BLaER1 treated with 17β-estradiol and CSF1 and Interleukin-3, amounts not matched to agents 10 nM and 100 nM (cell line): ENCODE data around the gene CLSTN1.
A peak's percentile ranks its signal among the peaks of the same experiment; 100 is the strongest.
"Not testable (repeated sequence)": the region's sequence is repeated elsewhere in the genome, so short reads cannot be mapped to it uniquely, and the experiment has no call there.

ENCODE experiments used
- H3K27ac ChIP-seq, 11 experiments: shearing (Covaris generic); formaldehyde crosslinking; 2 replicates each; pipeline ENCODE4 v1.8.1; 2022
- H3K27me3 ChIP-seq, 11 experiments: shearing (Covaris generic); formaldehyde crosslinking; 2 replicates each; pipeline ENCODE4 v1.8.1; 2022
- H3K36me3 ChIP-seq, 11 experiments: shearing (Covaris generic); formaldehyde crosslinking; 2 replicates each; pipeline ENCODE4 v1.8.1; 2022
- H3K4me1 ChIP-seq, 10 experiments: shearing (Covaris generic); formaldehyde crosslinking; 2 replicates each; pipeline ENCODE4 v1.8.1; 2022
- H3K4me2 ChIP-seq, 11 experiments: shearing (Covaris generic); formaldehyde crosslinking; 2 replicates each; pipeline ENCODE4 v1.8.1; 2022
- H3K4me3 ChIP-seq, 10 experiments: shearing (Covaris generic); formaldehyde crosslinking; 2 replicates each; pipeline ENCODE4 v1.8.1; 2022
- H3K9ac ChIP-seq, 11 experiments: shearing (Covaris generic); formaldehyde crosslinking; 2 replicates each; pipeline ENCODE4 v1.8.1; 2022
- H3K9me3 ChIP-seq, 11 experiments: shearing (Covaris generic); formaldehyde crosslinking; replicated peaks in 1 of 11; 2 replicates each; pipeline ENCODE4 v1.8.1; 2022
- H4K20me1 ChIP-seq, 11 experiments: shearing (Covaris generic); formaldehyde crosslinking; 2 replicates each; pipeline ENCODE4 v1.8.1; 2022
- Cebpa-rat ChIP-seq, 11 experiments: shearing (Covaris generic); IDR thresholded peaks; 2 replicates each; pipeline ENCODE4 v1.8.1; 2022

CLSTN1 gene

DNA sequence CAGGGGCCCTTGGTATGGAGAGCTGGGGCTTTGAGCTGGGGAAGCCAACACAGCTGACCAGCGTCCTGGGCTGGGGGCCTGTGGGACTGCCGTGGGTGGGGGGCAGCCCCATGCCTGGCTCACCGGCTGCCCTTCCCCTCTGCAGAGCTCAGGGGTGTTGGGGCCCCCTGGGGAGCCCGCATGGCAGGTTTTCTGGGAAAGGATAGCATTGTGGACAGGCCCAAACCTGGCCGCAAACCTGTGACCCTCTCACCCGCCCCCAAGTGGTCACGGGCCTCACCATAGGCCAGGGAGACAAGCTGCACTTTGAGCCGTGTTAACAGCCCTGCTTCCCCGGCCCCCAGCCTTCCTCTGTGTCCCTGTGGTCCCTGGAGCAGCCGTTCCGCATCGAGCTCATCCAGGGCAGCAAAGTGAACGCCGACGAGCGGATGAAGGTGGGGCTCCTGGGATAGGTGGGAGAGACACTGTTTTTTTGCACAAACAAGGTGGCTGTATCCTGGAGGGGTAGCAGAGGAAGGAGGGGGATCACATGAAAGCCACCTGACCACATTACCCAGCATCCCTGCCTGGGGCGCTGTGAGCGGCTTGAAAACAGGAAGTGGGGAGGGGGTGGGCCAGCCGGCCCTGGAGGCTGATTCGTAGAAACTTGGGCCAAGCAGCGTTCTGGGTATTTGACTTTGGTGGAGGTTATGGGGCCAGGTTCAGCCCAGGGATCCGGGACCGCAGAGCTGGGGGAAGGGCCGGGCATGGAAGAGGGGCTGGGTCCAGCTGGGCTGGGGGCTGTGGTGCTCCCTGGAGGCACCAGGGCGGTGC lies 106.4 kb downstream of the CLSTN1 start:
- peak overlapping the region; percentile 55 to 75 (median 70); a peak in 21 of 22 replicates for H3K9ac ChIP-seq

GRCh38 chr1:9716404-9717192 lies 107.2 kb downstream of the CLSTN1 start:
- peak overlapping the region; percentile 7 to 58 (median 39); a peak in 17 of 20 replicates for H3K4me3 ChIP-seq
- peak overlapping the region; percentile 52 to 83 (median 76); a peak in 21 of 22 replicates for H3K27ac ChIP-seq
- H3K9me3 ChIP-seq, result peaks cover 0 to 4% (median under 1%) of the 10 kb centered on the region in 11 experiments; a peak in 6 of 22 replicates
- H3K9ac ChIP-seq, result peak overlapping the region; percentile 55 to 75 (median 70); a peak in 20 of 22 replicates
- H4K20me1 ChIP-seq, result peaks cover 60 to 98% (median 90%) of the 10 kb centered on the region in 11 experiments
- H3K27me3 ChIP-seq, result no peaks in the 10 kb centered on the region
- H3K4me2 ChIP-seq, result peak overlapping the region; percentile 87 to 98 (median 92)
- H3K4me1 ChIP-seq, result peaks cover 59 to 98% (median 89%) of the 10 kb centered on the region in 10 experiments
- peaks cover 85 to 96% (median 92%) of the 10 kb centered on the region in 11 experiments for H3K36me3 ChIP-seq
- TF ChIP-seq Cebpa-rat (IDR thresholded peaks at IDR 0.05), result no peak

More for the DNA sequence above, 106.4 kb downstream of the CLSTN1 start:
- peak overlapping the region; percentile 7 to 58 (median 39); a peak in 19 of 20 replicates for H3K4me3 ChIP-seq
- H3K4me1 ChIP-seq, result peaks cover 59 to 91% (median 87%) of the 10 kb centered on the region in 10 experiments
- peaks cover 0 to 12% (median 8%) of the 10 kb centered on the region in 11 experiments; a peak in 14 of 22 replicates for H3K9me3 ChIP-seq
- H3K36me3 ChIP-seq, result peaks cover 85 to 96% (median 92%) of the 10 kb centered on the region in 11 experiments
- H3K4me2 ChIP-seq, result peak overlapping the region; percentile 87 to 98 (median 92)
- peak overlapping the region; percentile 52 to 83 (median 76); a peak in 21 of 22 replicates for H3K27ac ChIP-seq
- no peaks in the 10 kb centered on the region for H3K27me3 ChIP-seq
- H4K20me1 ChIP-seq, result peaks cover 60 to 98% (median 91%) of the 10 kb centered on the region in 11 experiments
- no peak for TF ChIP-seq Cebpa-rat (IDR thresholded peaks at IDR 0.05)

DNA sequence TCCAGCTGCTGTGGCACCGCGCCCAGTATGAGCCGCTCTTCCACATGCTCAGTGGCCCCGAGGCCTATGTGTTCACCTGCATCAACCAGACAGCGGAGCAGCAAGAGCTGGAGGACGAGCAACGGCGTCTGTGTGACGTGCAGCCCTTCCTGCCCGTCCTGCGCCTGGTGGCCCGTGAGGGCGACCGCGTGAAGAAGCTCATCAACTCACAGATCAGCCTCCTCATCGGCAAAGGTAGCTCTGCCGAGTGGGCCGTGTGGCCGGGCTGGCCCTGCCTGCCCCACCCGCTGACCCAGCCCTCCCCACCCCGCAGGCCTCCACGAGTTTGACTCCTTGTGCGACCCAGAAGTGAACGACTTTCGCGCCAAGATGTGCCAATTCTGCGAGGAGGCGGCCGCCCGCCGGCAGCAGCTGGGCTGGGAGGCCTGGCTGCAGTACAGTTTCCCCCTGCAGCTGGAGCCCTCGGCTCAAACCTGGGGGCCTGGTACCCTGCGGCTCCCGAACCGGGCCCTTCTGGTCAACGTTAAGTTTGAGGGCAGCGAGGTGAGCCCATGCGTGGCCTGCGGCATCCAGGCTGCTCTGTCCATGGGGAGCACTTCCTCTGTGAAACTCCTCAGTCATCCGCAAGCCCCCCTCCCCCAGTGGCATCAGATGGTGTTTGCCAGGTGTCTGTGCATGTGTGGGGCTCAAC lies 108.1 kb downstream of the CLSTN1 start:
- Histone ChIP-seq H3K4me1 (peaks cover 59 to 97% (median 93%) of the 10 kb centered on the region in 10 experiments), H3K4me3 (peak overlapping the region in 4 of 10 experiments; percentile 15 to 46 (median 38); a peak in 7 of 20 replicates), H4K20me1 (peaks cover 61 to 98% (median 90%) of the 10 kb centered on the region in 11 experiments), H3K9ac (peak overlapping the region in 8 of 11 experiments; percentile 65 to 75 (median 72); a peak in 14 of 22 replicates), H3K27ac (peak overlapping the region in 8 of 11 experiments; percentile 56 to 83 (median 79); a peak in 15 of 22 replicates), H3K9me3 (no peaks in the 10 kb centered on the region), H3K36me3 (peaks cover 85 to 96% (median 92%) of the 10 kb centered on the region in 11 experiments), H3K4me2 (peak overlapping the region; percentile 87 to 98 (median 92)), H3K27me3 (no peaks in the 10 kb centered on the region)
- TF ChIP-seq Cebpa-rat (IDR thresholded peaks at IDR 0.05), result no peak

DNA sequence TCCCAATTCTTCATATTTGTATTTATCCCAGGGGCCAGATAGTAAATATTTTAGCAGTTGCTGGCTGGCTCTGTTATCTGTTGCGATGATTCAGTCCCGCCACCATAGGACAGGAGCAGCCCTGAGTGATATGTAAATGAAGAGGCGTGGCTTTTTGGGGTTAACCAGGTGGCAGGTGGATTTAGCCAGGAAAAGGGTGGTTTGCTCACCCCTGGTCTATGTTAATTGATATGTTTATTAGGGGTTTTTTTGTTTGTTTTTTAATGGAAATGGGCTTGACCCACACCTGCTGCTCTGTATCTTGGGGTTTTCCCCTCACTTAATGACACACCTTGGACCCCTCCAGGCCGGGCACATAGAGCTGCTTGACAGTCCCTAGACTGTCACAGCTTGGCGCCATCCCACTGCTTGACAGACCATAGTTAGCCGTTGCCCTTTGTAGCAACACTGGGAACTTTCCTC lies 109.5 kb downstream of the CLSTN1 start:
- Histone ChIP-seq H3K27ac (no peak overlapping the region), H3K27me3 (no peaks in the 10 kb centered on the region), H4K20me1 (peaks cover 64 to 100% (median 94%) of the 10 kb centered on the region in 11 experiments), H3K4me3 (no peak overlapping the region), H3K9me3 (no peaks in the 10 kb centered on the region), H3K4me2 (peak overlapping the region; percentile 87 to 98 (median 92); a peak in 21 of 22 replicates), H3K4me1 (peaks cover 49 to 94% (median 86%) of the 10 kb centered on the region in 10 experiments), H3K36me3 (peaks cover 85 to 96% (median 93%) of the 10 kb centered on the region in 11 experiments), H3K9ac (peak overlapping the region in 3 of 11 experiments; percentile 14 to 73 (median 16); a peak in 1 of 22 replicates)
- no peak for TF ChIP-seq Cebpa-rat (IDR thresholded peaks at IDR 0.05)

DNA sequence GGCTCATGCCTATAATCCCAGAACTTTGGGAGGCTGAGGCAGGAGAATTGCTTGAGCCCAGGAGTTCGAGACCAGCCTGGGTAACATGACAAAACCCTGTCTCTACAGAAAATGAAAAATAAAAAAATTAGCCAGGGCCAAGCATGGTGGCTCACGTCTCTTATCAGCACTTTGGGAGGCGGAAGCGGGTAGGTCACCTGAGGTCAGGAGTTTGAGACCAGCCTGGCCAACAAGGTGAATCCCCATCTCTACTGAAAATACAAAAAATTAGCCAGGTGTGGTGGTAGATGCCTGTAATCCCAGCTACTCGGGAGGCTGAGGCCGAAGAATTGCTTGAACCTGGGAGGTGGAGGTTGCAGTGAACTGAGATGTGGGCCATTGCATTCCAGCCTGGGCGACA lies 111.0 kb downstream of the CLSTN1 start:
- not testable (repeated sequence) for H3K9me3 ChIP-seq, H3K4me3 ChIP-seq, H3K27me3 ChIP-seq, H3K27ac ChIP-seq
- Histone ChIP-seq H3K4me2 (peak overlapping the region in 8 of 11 experiments; percentile 1 to 98 (median 27); a peak in 9 of 22 replicates), H3K36me3 (peaks cover 82 to 96% (median 94%) of the 10 kb centered on the region in 11 experiments), H3K9ac (peak overlapping the region in 3 of 11 experiments; percentile 8 to 19 (median 18); a peak in 2 of 22 replicates), H3K4me1 (peaks cover 34 to 84% (median 73%) of the 10 kb centered on the region in 10 experiments), H4K20me1 (peaks cover 63 to 100% (median 94%) of the 10 kb centered on the region in 11 experiments)

DNA sequence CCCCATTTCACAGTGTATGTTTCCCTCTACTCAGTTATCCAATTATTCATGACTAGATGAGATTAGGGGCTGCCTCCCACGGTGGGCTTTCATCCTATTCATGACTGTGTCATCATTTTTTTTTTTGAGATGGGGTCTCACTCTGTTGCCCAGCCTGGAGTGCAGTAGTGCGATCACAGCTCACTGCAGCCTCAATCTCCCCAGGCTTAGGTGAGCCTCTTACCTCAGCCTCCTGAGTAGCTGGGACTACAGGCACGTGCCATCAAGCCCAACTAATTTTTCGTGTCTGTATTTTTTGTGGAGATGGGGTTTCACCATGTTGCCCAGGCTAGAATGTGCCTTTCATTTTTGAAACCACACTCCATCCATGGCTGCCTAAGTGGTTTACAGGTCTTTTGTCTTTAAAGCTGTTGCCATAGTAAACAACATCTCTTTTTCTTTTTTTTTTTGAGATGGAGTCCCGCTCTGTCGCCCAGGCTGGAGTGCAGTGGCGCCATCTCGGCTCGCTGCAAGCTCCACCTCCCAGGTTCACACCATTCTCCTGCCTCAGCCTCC lies 112.2 kb downstream of the CLSTN1 start:
- peak overlapping the region in 1 of 11 experiments; percentile 39; a peak in 3 of 22 replicates for H3K4me2 ChIP-seq
- no peak overlapping the region for H3K9ac ChIP-seq
- 0 out of 22 replicates have a peak overlapping the region, but pooled peaks of 1 of the 11 experiments have one; percentile 3 for H3K27ac ChIP-seq
- H3K36me3 ChIP-seq, result peaks cover 86 to 100% (median 97%) of the 10 kb centered on the region in 11 experiments
- H3K4me1 ChIP-seq, result peaks cover 26 to 83% (median 61%) of the 10 kb centered on the region in 10 experiments
- no peak for TF ChIP-seq Cebpa-rat (IDR thresholded peaks at IDR 0.05)
- H3K4me3 ChIP-seq, result no peak overlapping the region
- peaks cover 58 to 100% (median 95%) of the 10 kb centered on the region in 11 experiments for H4K20me1 ChIP-seq
- no peaks in the 10 kb centered on the region for H3K27me3 ChIP-seq
- no peaks in the 10 kb centered on the region for H3K9me3 ChIP-seq

GRCh38 chr1:9710037-9710436 lies 113.7 kb downstream of the CLSTN1 start:
- Histone ChIP-seq H3K27ac (no peak overlapping the region), H3K4me2 (no peak overlapping the region), H3K27me3 (no peaks in the 10 kb centered on the region), H3K9ac (no peak overlapping the region), H3K9me3 (no peaks in the 10 kb centered on the region), H3K4me1 (peaks cover 26 to 82% (median 55%) of the 10 kb centered on the region in 10 experiments), H3K4me3 (no peak overlapping the region), H4K20me1 (peaks cover 50 to 100% (median 90%) of the 10 kb centered on the region in 11 experiments), H3K36me3 (peaks cover 72 to 100% (median 90%) of the 10 kb centered on the region in 11 experiments)
- TF ChIP-seq Cebpa-rat (IDR thresholded peaks at IDR 0.05), result no peak
